ENCODE results near the gene MRPL12. TPM values are rescaled to one million over a fixed set of nuclear protein-coding genes. Genes with fewer than 3 reads are reported as not detected.

MRPL12 gene
- 2.0 and 12.9 TPM in 2 replicates for total RNA-seq (ENCODE audit: low replicate concordance)

GRCh38 chr17:81702934-81703746, at the start of gene MRPL12:
Gene MRPL12 (plus strand): TSS chr17:81703367. CDS start chr17:81703502, 135 bp downstream.

DNA sequence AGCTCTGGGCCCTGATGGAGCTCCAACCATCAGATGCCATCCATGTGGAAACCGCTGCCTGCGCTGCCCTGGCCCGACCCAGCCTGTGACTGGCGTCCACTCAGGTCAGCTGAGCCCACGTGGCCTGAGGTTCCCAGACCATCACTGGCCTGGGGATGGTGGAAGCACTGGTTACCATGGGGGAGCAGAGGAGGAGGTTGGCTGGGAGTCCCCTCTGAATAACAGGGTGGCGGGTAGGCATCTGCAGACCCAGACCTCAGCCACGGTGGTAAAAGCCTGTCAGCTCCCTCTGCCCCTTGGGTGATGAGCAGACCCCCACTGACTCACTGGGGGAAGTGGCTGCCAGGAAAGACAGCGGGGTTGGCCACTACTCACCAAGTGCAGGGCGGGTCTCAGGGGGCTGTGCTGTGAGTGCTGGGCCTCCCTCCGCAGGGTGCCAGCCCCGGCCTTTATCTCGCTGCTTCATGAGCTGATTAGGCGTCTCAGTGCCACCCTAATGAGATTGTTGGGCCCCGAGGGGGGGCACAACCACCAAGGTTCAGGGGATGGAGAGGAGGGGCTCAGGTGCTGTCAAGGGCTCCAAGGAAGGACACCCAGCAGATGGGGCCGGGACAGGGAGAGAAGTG, 46.9 kb upstream of the MRPL12 start, which contains the start of gene PDE6G:
Gene PDE6G, minus strand, starts transcription at position 425 of the 626 bp plus-strand sequence. CDS start 3,237 bp downstream, outside the sequence.

DNA sequence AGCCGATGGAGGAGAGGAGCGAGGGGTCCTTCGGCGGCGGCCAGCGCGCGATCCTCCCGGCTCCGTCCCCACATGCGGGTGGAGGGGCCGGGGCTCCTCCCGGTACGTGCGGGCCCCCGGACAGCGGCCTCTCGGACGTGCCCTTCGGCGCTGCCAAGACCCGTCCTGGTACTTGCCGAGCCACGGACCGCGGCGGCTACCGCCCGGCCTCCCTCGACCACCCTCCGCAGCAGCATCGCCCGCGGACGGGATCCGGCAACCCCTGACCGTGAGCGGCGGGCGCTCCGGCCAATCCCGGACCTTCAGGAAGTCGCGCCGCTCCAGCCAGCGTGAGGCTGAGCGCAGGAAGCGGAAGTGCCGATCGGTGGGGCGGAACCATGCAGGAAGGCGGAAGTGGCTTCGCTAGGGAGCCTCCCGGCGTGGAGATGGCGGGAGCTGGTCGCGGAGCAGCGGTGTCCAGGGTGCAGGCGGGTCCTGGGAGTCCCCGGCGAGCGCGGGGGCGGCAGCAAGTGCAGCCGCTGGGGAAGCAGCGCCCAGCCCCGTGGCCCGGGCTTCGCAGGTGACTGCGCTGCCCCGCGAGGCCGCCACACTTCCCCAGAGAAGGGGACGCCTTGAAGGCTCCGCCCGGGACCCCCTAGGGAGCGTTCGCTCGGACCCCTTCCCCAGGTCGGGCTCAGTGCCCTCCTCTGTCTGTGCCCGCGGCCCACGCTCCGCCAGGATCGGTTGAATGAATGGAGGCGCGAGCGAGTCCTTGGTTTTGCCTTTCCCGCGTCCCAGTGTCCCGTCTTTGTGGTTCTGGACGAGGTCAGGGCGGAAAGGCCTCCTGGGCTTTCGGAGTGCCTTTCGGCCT, 36.6 kb upstream of the MRPL12 start, which contains the start of the genes CCDC137 and OXLD1:
Gene CCDC137, plus strand, starts transcription at position 396 of the 850 bp plus-strand sequence. Its CDS starts 30 bp downstream, at position 426.
Gene OXLD1, minus strand, starts transcription at position 264 of the 850 bp plus-strand sequence. Its CDS starts 28 bp downstream, at position 236.

GRCh38 chr17:81683584-81684441, 19.4 kb upstream of the MRPL12 start, which contains the start of the genes ARL16 and HGS:
Gene ARL16 (minus strand): TSS chr17:81683797. CDS start chr17:81683753, 44 bp downstream.
Gene HGS (plus strand): TSS chr17:81684011. CDS start chr17:81684067, 56 bp downstream.

GRCh38 chr17:81711814-81712467, 8.8 kb downstream of the MRPL12 start, which contains the start of gene SLC25A10:
Gene SLC25A10 (plus strand): TSS chr17:81712284. CDS start chr17:81712427, 143 bp downstream.

Other genes with a start within 250 kb of the MRPL12 start
- 10,136 and 11,456 TPM in 2 replicates for gene ACTG1, start 190.6 kb upstream of the MRPL12 start, total RNA-seq (ENCODE audit: low replicate concordance)
- gene FSCN2, start 175.0 kb upstream of the MRPL12 start, total RNA-seq (ENCODE audit: low replicate concordance): 1.1 and 3.2 TPM in 2 replicates
- gene FAAP100, start 151.0 kb upstream of the MRPL12 start, total RNA-seq (ENCODE audit: low replicate concordance): 14.3 and 23.5 TPM in 2 replicates
- 79.9 and 84.7 TPM in 2 replicates for gene NPLOC4, start 66.3 kb upstream of the MRPL12 start, total RNA-seq (ENCODE audit: low replicate concordance)
- 0.30 and 2.0 TPM in 2 replicates for gene TSPAN10, start 66.2 kb upstream of the MRPL12 start, total RNA-seq (ENCODE audit: low replicate concordance)
- 0.23 and 0.35 TPM in 2 replicates for gene PDE6G, start 46.8 kb upstream of the MRPL12 start, total RNA-seq (ENCODE audit: low replicate concordance)
- gene OXLD1, start 36.8 kb upstream of the MRPL12 start, total RNA-seq (ENCODE audit: low replicate concordance): 26.7 and 35.1 TPM in 2 replicates
- gene CCDC137, start 36.6 kb upstream of the MRPL12 start, total RNA-seq (ENCODE audit: low replicate concordance): 3.3 and 7.1 TPM in 2 replicates
- gene ARL16, start 19.6 kb upstream of the MRPL12 start, total RNA-seq (ENCODE audit: low replicate concordance): 16.7 and 42.8 TPM in 2 replicates
- gene HGS, start 19.4 kb upstream of the MRPL12 start, total RNA-seq (ENCODE audit: low replicate concordance): 53.1 and 66.2 TPM in 2 replicates
- 4.7 and 11.3 TPM in 2 replicates for gene SLC25A10, start 8.9 kb downstream of the MRPL12 start, total RNA-seq (ENCODE audit: low replicate concordance)
- not detected in 2 replicates for gene GCGR, start 100.8 kb downstream of the MRPL12 start, total RNA-seq (ENCODE audit: low replicate concordance)
- gene MCRIP1, start 129.9 kb downstream of the MRPL12 start, total RNA-seq (ENCODE audit: low replicate concordance): 85.4 and 140 TPM in 2 replicates
- 0.15 TPM in 1 of 2 replicates, not detected in the other for gene PPP1R27, start 131.7 kb downstream of the MRPL12 start, total RNA-seq (ENCODE audit: low replicate concordance)
- 997 and 1,224 TPM in 2 replicates for gene P4HB, start 157.2 kb downstream of the MRPL12 start, total RNA-seq (ENCODE audit: low replicate concordance)
- 31.6 and 123 TPM in 2 replicates for gene ARHGDIA, start 168.0 kb downstream of the MRPL12 start, total RNA-seq (ENCODE audit: low replicate concordance)
- gene ALYREF, start 188.2 kb downstream of the MRPL12 start, total RNA-seq (ENCODE audit: low replicate concordance): 86.2 and 152 TPM in 2 replicates
- 269 and 333 TPM in 2 replicates for gene ANAPC11, start 188.4 kb downstream of the MRPL12 start, total RNA-seq (ENCODE audit: low replicate concordance)
- 0.23 and 0.38 TPM in 2 replicates for gene NPB, start 198.9 kb downstream of the MRPL12 start, total RNA-seq (ENCODE audit: low replicate concordance)
- gene PCYT2, start 208.0 kb downstream of the MRPL12 start, total RNA-seq (ENCODE audit: low replicate concordance): 42.8 and 43.9 TPM in 2 replicates
- 12.5 and 13.0 TPM in 2 replicates for gene SIRT7, start 214.8 kb downstream of the MRPL12 start, total RNA-seq (ENCODE audit: low replicate concordance)
- gene MAFG, start 224.4 kb downstream of the MRPL12 start, total RNA-seq (ENCODE audit: low replicate concordance): 13.7 and 15.0 TPM in 2 replicates
- gene PYCR1, start 233.9 kb downstream of the MRPL12 start, total RNA-seq (ENCODE audit: low replicate concordance): 71.8 and 225 TPM in 2 replicates
- gene MYADML2, start 243.9 kb downstream of the MRPL12 start, total RNA-seq (ENCODE audit: low replicate concordance): not detected in 2 replicates